Ovary (tissue), 9 donors: Measurements from ENCODE around the gene PARP3. TPM values are rescaled to one million over a fixed set of nuclear protein-coding genes. Genes with fewer than 3 reads are reported as not detected.
A peak's percentile ranks its signal among the peaks of the same experiment; 100 is the strongest.
"Not testable (repeated sequence)": the region's sequence is repeated elsewhere in the genome, so short reads cannot be mapped to it uniquely, and the experiment has no call there.

ENCODE experiments used
- DNase-seq, 5 donors: peaks; one replicate each; pipeline ENCODE4 v3.0.0-alpha.2; 2019 to 2020
- H3K27ac ChIP-seq, 2 donors: fragments of 200-600 bp; one replicate each; pipeline versions ENCODE4 v1.5.1 to v1.8.0; 2019 to 2022
- H3K27me3 ChIP-seq: fragments of 200-600 bp; one replicate; pipeline ENCODE4 v1.8.0; 2022
- H3K36me3 ChIP-seq: fragments of 200-600 bp; sonication (generic); one replicate; pipeline ENCODE4 v1.5.1; 2019
- H3K4me1 ChIP-seq: one replicate; pipeline ENCODE4 v1.8.1; 2013; ENCODE audit warnings: mild to moderate bottlenecking, moderate library complexity; ENCODE audit not compliant: insufficient read depth
- H3K4me3 ChIP-seq: fragments of 200-600 bp; sonication (generic); one replicate; pipeline ENCODE4 v1.5.1; 2017
- H3K9me3 ChIP-seq, 2 donors: fragments of 200-600 bp in 1 of 2; sonication (generic) in 1 of 2; one replicate each; pipeline versions ENCODE4 v1.5.1 to v1.8.1; 2013 to 2019; ENCODE audit warnings: mild to moderate bottlenecking in 1 of 2, moderate library complexity in 1 of 2
- EP300 ChIP-seq: sonication (generic); formaldehyde crosslinking; IDR thresholded peaks from one replicate; pipeline ENCODE4 v1.6.1; 2017; ENCODE audit warnings: antibody characterized with exemption
- POLR2A ChIP-seq: fragments of 450-650 bp; IDR thresholded peaks from one replicate; pipeline ENCODE4 v1.6.1; 2017; ENCODE audit warnings: antibody characterized with exemption, mild to moderate bottlenecking, moderate library complexity
- WGBS, 3 donors: extraction: QIAGEN DNeasy Blood & Tissue Kit in 1 of 3; methylation state at CpG; one replicate each; pipeline versions ENCODE4 v1.1.5 to v1.1.7; 2013 to 2017; 5-methylcytosine and 5-hydroxymethylcytosine counted together
- intact Hi-C, 4 donors: fragments of 100-400 bp; cut with DNase I; formaldehyde crosslinking; loops; one replicate each; pipeline versions ENCODE4 v1.11.0 to v1.15.1; 2022 to 2023
- polyA plus RNA-seq, 2 donors: library from polyadenylated mRNA; stranded (reverse); fragments of 200-250 nt in 1 of 2; fragments of 350-450 nt in 1 of 2; fragmentation: Illumina TruSeq in 1 of 2; extraction: RNeasy Lipid Tissue Mini Kit (QIAGEN cat#74804) in 1 of 2; gene quantifications; one replicate each; pipeline ENCODE4 v1.2.3, GENCODE V29; 2013 to 2014
- total RNA-seq, 7 donors: library from RNA; depleted of rRNA in 2 of 7; stranded (reverse); fragments of >200 nt in 2 of 7; fragmentation: NEBNext Ultra II Directional in 3 of 7; extraction: Animal tissue kit (Norgen Biotek cat#: 25700) in 3 of 7; gene quantifications; one replicate each; pipeline versions ENCODE4 v1.1.0 to v1.2.4, GENCODE V29; 2016 to 2023
- TF ChIP-seq, protein P1 (sequence below), 3 donors: fragments of 450-650 bp in 2 of 3; fragments of 200-600 bp in 1 of 3; IDR thresholded peaks; one replicate each; pipeline versions ENCODE4 v1.5.1 to v1.8.0; 2016 to 2022; ENCODE audit warnings: antibody characterized with exemption in 3 of 3, mild to moderate bottlenecking in 1 of 3
- donor health status: DM: no; HTN: no; CAD: no; lungs with moderate emphysema.
- donor health status: DM: no; HTN: no; CAD: no.
- donor health status: Bipolar disorder and iron deficiency.
- donor health status: DM: yes; HTN: yes; CAD: no.
- donor health status: DM: no; HTN: no; CAD: no.
- donor health status: DM: yes; HTN: yes; CAD: no.

Gene PARP3
- total and polyA plus RNA-seq, 9 donors: 8.2 to 19.4 (median 11.0) TPM

DNA sequence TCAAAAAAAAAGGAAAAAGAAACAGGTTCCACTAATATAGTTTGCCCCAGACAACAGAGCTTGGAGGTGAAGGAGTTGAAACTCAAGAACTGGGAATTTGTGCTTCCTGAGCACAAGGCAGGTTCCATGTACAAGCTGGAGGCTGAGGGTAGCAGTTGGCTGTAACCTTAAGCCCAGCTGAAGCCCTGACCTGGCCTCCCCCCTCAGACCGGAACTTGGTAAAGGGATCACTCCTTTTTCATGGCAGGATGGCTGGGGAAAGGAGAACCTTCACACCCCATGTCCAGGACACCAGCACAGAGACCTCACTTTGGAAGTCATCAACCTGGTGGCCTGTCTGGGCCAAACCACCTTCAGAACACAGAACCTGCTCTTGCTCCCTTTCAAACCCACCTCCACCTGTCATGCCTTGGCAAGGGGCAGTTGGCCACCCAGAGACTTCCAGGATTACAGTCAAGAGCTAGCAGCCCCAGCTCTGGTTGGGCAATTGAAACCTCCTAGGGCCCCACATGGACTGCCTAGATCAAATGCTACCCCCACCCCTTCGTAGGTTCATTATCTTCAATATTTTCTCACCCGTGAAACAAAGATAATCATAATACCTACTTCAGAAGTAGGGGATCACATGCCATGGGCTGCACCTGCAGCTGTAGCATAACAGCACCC is 50.0 kb downstream of the PARP3 start:
- Histone ChIP-seq H3K4me3 (no peak overlapping the region), H3K9me3 (no peaks in the 10 kb centered on the region), H3K4me1 (peaks cover 6% of the 10 kb centered on the region), H3K36me3 (no peaks in the 10 kb centered on the region), H3K27ac (no peak overlapping the region), H3K27me3 (no peaks in the 10 kb centered on the region)
- TF ChIP-seq POLR2A (no peak), EP300 (no peak)
- TF ChIP-seq, protein P1, sequence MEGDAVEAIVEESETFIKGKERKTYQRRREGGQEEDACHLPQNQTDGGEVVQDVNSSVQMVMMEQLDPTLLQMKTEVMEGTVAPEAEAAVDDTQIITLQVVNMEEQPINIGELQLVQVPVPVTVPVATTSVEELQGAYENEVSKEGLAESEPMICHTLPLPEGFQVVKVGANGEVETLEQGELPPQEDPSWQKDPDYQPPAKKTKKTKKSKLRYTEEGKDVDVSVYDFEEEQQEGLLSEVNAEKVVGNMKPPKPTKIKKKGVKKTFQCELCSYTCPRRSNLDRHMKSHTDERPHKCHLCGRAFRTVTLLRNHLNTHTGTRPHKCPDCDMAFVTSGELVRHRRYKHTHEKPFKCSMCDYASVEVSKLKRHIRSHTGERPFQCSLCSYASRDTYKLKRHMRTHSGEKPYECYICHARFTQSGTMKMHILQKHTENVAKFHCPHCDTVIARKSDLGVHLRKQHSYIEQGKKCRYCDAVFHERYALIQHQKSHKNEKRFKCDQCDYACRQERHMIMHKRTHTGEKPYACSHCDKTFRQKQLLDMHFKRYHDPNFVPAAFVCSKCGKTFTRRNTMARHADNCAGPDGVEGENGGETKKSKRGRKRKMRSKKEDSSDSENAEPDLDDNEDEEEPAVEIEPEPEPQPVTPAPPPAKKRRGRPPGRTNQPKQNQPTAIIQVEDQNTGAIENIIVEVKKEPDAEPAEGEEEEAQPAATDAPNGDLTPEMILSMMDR (IDR thresholded peaks at IDR 0.05): no peak
- intact Hi-C loops: no loop called here
- no peak for DNase-seq
- WGBS, 3 donors: 63 to 71% (median 63%) methylated on average over 3 of the region's 3 CpGs

DNA sequence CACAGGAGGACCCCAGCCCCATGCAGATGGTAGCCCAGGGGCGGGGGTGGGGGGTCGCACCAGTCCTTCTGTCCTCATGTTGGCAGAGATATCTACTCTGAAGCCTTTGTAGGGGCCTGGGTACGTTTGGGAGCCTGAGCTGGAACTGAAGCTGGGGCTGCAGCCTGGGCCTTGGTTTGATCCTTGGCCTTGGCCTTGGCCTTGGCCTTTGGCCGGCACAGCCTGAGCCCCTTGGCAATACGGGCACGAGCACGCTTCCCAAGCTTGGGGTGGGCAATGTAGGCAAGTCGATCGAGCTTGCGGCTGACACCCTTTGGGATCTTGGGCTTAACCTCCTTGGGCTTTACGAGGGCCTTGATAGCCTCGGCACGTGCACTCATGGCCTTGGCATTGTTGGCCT is 51.5 kb downstream of the PARP3 start:
- WGBS, 3 donors: 53 to 87% (median 58%) methylated on average over 6 to 13 of the region's 13 CpGs
- DNase-seq, H3K27ac ChIP-seq, H3K9me3 ChIP-seq, intact Hi-C loops, H3K4me3 ChIP-seq, H3K4me1 ChIP-seq, H3K36me3 ChIP-seq, H3K27me3 ChIP-seq: not testable (repeated sequence)

- no peak for TF ChIP-seq EP300
- TF ChIP-seq POLR2A: no peak
- TF ChIP-seq, protein P1 (IDR thresholded peaks at IDR 0.05): no peak
- Histone ChIP-seq H3K27me3 (no peaks in the 10 kb centered on the region), H3K9me3 (no peaks in the 10 kb centered on the region), H3K27ac (no peak overlapping the region), H3K36me3 (no peaks in the 10 kb centered on the region), H3K4me3 (no peak overlapping the region), H3K4me1 (peaks cover 6% of the 10 kb centered on the region)
- whole genome bisulfite sequencing, 3 donors: 55 to 69% (median 55%) methylated on average over 2 of the region's 2 CpGs
- intact Hi-C loops: no loop called here
- no peak for DNase-seq
Measured at GRCh38 chr3:51994530-51994929, 52.4 kb downstream of the PARP3 start.

DNA sequence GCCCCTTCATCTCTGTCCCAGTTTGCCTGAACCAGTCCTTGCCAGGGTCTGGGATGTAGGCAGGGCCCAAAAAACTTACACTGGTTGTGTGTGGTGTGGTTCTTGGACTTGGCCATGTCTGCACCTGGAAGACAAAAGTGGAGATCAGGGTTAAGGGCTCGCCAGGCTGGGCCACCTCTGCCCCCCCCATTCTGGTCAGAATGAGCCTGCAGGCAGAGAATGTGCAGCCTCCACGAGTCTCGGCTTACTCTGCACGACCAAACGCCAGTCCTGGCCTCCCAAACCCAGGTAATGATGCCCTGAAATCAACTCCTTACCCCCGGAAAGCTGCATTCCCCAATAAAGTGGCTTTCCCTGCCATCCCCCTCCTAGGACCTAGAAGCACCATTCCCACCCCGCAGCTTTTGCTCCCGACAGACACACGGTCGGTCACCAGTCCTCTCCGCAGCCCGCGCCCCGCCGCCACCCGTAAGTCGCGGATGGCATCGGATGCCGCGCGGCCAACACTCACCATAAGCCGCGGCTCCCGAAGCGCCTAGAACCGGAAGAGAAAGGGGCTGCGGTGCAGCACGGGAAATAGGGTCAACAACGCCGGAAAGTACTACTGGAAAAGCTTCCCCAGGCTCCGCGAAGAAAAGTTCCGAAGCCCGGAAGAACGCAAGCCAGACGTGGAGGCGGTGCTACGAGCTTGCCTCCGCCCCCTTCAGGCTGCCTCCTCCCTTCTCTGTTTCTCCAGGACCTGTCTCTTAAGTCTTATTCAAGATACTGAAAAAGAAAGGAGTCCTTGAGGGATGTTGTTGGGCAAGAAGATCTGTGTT is 53.4 kb downstream of the PARP3 start, which contains the start of gene RPL29:
RPL29 (minus strand) TSS at position 550 of the 818 bp plus-strand sequence; CDS start at position 116, 434 bp downstream.
- H3K4me3 ChIP-seq: peak within 1 kb of the TSS; percentile 60
- TF ChIP-seq EP300: no peak
- peak; percentile 76 for TF ChIP-seq POLR2A
- TF ChIP-seq, protein P1 (IDR thresholded peaks at IDR 0.05): peak; percentile 20 to 42 (median 29)
- peaks cover 6% of the 10 kb centered on the region for H3K4me1 ChIP-seq
- DNase-seq: peak; percentile 88 to 94 (median 94)
- no peaks in the 10 kb centered on the region for H3K36me3 ChIP-seq
- intact Hi-C loops: loop anchor here in 2 of 4 donors (2.0 kb wide), 2 partner anchors 61 to 149 kb away; partner anchors contain the start of gene DUSP7 (in 1 of the 2)
- WGBS, 3 donors: 0% methylated on average over 38 to 40 of the region's 40 CpGs
- peak within 1 kb of the TSS; percentile 71 to 74 for H3K27ac ChIP-seq
- H3K27me3 ChIP-seq: no peaks in the 10 kb centered on the region
- no peaks in the 10 kb centered on the region for H3K9me3 ChIP-seq
